ENCODE measurements around the gene GAREM2. TPM values are rescaled to one million over a fixed set of nuclear protein-coding genes. Genes with fewer than 3 reads are reported as not detected.
"Not testable (repeated sequence)": the region's sequence is repeated elsewhere in the genome, so short reads cannot be mapped to it uniquely, and the experiment has no call there.

Gene GAREM2
- total RNA-seq = 4.3 TPM

GRCh38 chr2:26172871-26173775 lies at the start of gene GAREM2:
TSS of gene GAREM2 (plus strand) at chr2:26173088. CDS start at chr2:26173221, 133 bp downstream.
- DNase-seq (ENCODE audit: low spot score) = no peak

- DNase-seq (ENCODE audit: low spot score) = no peak
Observed at GRCh38 chr2:26123426-26123825, 49.5 kb upstream of the GAREM2 start.

GRCh38 chr2:26126074-26126473 lies 46.8 kb upstream of the GAREM2 start:
- DNase-seq (ENCODE audit: low spot score) = no peak

- no peak for DNase-seq (ENCODE audit: low spot score)
Observed at GRCh38 chr2:26128176-26128575, 44.7 kb upstream of the GAREM2 start.

GRCh38 chr2:26130763-26131162 lies 42.1 kb upstream of the GAREM2 start:
- no peak for DNase-seq (ENCODE audit: low spot score)

- no peak for DNase-seq (ENCODE audit: low spot score)
Observed at GRCh38 chr2:26136451-26136850, 36.4 kb upstream of the GAREM2 start.

GRCh38 chr2:26139269-26140183 lies 33.4 kb upstream of the GAREM2 start:
- no peak for DNase-seq (ENCODE audit: low spot score)

- DNase-seq (ENCODE audit: low spot score) = no peak
Observed at GRCh38 chr2:26141145-26141769, 31.6 kb upstream of the GAREM2 start.

GRCh38 chr2:26144031-26144430 lies 28.9 kb upstream of the GAREM2 start:
- DNase-seq (ENCODE audit: low spot score) = no peak

- peak; percentile 58 for DNase-seq (ENCODE audit: low spot score)
Observed at GRCh38 chr2:26144953-26145680, 27.8 kb upstream of the GAREM2 start.

GRCh38 chr2:26148501-26148900 lies 24.4 kb upstream of the GAREM2 start:
- no peak for DNase-seq (ENCODE audit: low spot score)

GRCh38 chr2:26150243-26150642 lies 22.6 kb upstream of the GAREM2 start:
- DNase-seq (ENCODE audit: low spot score) = no peak

GRCh38 chr2:26157580-26157979 lies 15.3 kb upstream of the GAREM2 start:
- DNase-seq (ENCODE audit: low spot score) = peak; percentile 1

- DNase-seq (ENCODE audit: low spot score) = peak; percentile 9
Observed at GRCh38 chr2:26161926-26162325, 11.0 kb upstream of the GAREM2 start.

GRCh38 chr2:26162963-26163362 lies 9.9 kb upstream of the GAREM2 start:
- no peak for DNase-seq (ENCODE audit: low spot score)

- no peak for DNase-seq (ENCODE audit: low spot score)
Observed at GRCh38 chr2:26164231-26164630, 8.7 kb upstream of the GAREM2 start.

GRCh38 chr2:26164641-26165211 lies 8.2 kb upstream of the GAREM2 start:
- no peak for DNase-seq (ENCODE audit: low spot score)

- no peak for DNase-seq (ENCODE audit: low spot score)
Observed at GRCh38 chr2:26165403-26165802, 7.5 kb upstream of the GAREM2 start.

- not testable (repeated sequence) for DNase-seq (ENCODE audit: low spot score)
Observed at GRCh38 chr2:26166541-26166940, 6.3 kb upstream of the GAREM2 start.

GRCh38 chr2:26168785-26169184 lies 4.1 kb upstream of the GAREM2 start:
- no peak for DNase-seq (ENCODE audit: low spot score)

GRCh38 chr2:26169226-26169625 lies 3.7 kb upstream of the GAREM2 start:
- DNase-seq (ENCODE audit: low spot score) = no peak
